Activated naive CD8-positive, alpha-beta T cell treated with anti-CD3 and anti-CD28 coated beads, Interleukin-2, amount 10 ng/mL, durations not matched to agents 7 days and 5 days (primary cell): ENCODE results near the gene RALGPS2. TPM values are rescaled to one million over a fixed set of nuclear protein-coding genes. Genes with fewer than 3 reads are reported as not detected.

Experiments
- ATAC-seq: fragments of 150-1000 bp; cut with Tn5 transposase; one replicate; pipeline ENCODE4 v1.10.0; 2021; ENCODE audit warnings: low read depth, moderate library complexity
- POLR2A ChIA-PET: fragments of 350-600 bp; sonication (Branson Sonifier 250); formaldehyde crosslinking; loops from one replicate; lab custom pipeline; 2021; ENCODE audit warnings: antibody characterized with exemption; lab: Charles Lee
- DNase-seq: peaks from one replicate; pipeline ENCODE4 v3.0.0; 2021
- H3K27ac Mint-ChIP-seq: one replicate; pipeline ENCODE4 v1.8.0; 2022; ENCODE audit warnings: mild to moderate bottlenecking, mixed read lengths
- H3K27me3 Mint-ChIP-seq: one replicate; pipeline ENCODE4 v1.8.0; 2022; ENCODE audit warnings: mild to moderate bottlenecking, moderate library complexity, mixed read lengths
- H3K36me3 Mint-ChIP-seq: one replicate; pipeline ENCODE4 v1.8.0; 2021; ENCODE audit warnings: mild to moderate bottlenecking, mixed read lengths
- H3K4me1 Mint-ChIP-seq: one replicate; pipeline ENCODE4 v1.8.0; 2021; ENCODE audit warnings: mixed read lengths
- H3K4me3 Mint-ChIP-seq: one replicate; pipeline ENCODE4 v1.8.0; 2022; ENCODE audit warnings: mild to moderate bottlenecking, moderate library complexity, mixed read lengths
- H3K9me3 Mint-ChIP-seq: one replicate; pipeline ENCODE4 v1.8.0; 2021; ENCODE audit warnings: mixed read lengths
- total RNA-seq, 2 experiments: library from RNA; stranded (reverse); gene quantifications; one replicate each; pipeline ENCODE4 v1.2.3, GENCODE V29; 2021

Gene RALGPS2
- total RNA-seq, 2 experiments from 2014 or later: 6.2 to 8.2 TPM

DNA sequence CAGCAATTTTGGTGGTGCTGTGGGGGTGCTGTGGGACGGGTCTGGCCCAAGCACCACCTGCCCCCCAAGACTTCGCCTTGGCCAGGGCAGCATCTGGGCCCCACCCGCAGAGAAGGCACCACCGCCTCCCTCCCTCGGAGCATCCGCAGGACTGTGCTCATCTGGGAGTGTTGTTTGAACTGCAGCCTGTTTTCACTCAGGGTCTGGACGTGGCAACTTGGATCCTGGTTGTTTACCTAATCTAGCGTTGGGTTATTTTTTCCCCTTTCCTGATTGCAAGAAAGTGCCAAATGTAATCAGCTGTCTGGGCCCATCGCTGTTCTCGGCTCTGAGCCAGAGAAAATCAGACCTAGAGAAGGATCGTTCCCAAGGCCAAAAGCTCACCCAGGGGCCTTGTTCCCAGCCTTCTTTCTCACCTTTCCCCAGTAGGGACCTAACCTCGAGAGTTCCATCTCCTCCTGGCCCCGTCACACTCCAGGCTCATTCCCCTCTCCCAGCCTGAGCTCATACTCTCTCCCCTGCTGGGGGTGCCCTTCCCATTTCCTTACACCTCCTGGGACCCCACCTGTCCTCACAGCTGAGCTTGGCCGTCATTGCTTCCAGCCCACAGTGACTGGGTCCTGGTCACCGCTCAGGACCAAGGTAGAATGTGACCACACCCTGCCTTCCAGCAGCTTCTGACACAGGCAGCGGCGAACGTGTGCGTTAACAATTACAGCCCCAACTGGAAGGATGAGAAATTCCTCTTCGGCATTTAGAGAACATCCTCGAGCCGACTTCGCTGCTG is 228.7 kb downstream of the RALGPS2 start:
- Mint-ChIP-seq H3K4me3 (no peak overlapping the region), H3K9me3 (no peaks in the 10 kb centered on the region), H3K27ac (no peak overlapping the region), H3K27me3 (peaks cover 2% of the 10 kb centered on the region), H3K36me3 (no peaks in the 10 kb centered on the region), H3K4me1 (no peaks in the 10 kb centered on the region)
- ATAC-seq: no peak
- DNase-seq: no peak
- POLR2A ChIA-PET: no interaction called here

DNA sequence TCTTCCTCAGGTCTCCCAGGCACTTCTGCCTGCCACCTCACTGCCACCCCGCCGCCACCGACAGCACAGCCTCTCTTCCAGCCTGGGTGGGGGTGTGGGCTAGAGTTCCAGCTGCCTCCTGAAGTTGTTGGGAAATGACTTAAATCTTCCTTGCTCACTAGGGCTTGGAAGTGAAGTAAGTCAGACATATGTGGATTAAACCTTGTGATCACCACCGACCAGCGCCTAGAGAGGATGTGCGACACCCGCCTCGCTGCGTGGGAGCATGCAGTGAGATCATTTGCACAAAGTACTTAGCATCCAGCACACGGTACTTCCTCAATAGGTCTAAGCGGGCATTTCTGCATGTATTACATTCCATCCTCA is 229.3 kb downstream of the RALGPS2 start:
- DNase-seq (no peak), ATAC-seq (no peak)
- Mint-ChIP-seq H3K36me3 (no peaks in the 10 kb centered on the region), H3K4me1 (no peaks in the 10 kb centered on the region), H3K4me3 (no peak overlapping the region), H3K9me3 (no peaks in the 10 kb centered on the region), H3K27ac (no peak overlapping the region), H3K27me3 (peaks cover 2% of the 10 kb centered on the region)
- POLR2A ChIA-PET: no interaction called here

GRCh38 chr1:178954937-178955336 is 229.9 kb downstream of the RALGPS2 start:
- POLR2A ChIA-PET: no interaction called here
- no peak for ATAC-seq

DNA sequence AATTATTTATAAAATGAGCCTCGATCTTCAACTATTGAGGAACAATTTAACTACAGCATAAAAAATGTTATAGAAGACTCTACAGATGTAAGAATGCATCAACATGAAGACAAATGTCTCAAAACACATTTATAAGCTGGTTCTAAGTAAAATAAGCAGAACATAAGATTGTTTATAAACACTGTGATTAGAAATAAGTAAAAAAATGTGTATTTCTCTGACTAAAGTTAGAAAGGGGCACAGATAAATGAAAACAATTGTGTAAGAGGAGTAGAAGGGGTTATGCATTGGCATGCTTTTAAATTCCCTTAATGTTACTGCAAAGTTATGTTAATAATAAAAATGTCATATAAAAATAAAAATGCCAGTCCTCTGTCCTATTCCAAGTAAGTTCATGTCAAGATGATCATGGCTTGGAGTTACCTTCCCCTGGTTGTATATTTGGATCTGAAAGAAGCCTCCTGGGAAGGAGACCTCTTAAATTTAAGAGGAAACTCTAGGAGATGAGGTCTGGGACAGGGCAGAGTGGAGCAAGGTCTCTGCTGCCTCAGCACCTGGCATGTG is 230.4 kb downstream of the RALGPS2 start:
- DNase-seq (no peak), ATAC-seq (no peak)
- Mint-ChIP-seq H3K4me1 (no peaks in the 10 kb centered on the region), H3K36me3 (no peaks in the 10 kb centered on the region), H3K27me3 (peaks cover 2% of the 10 kb centered on the region), H3K27ac (no peak overlapping the region), H3K9me3 (no peaks in the 10 kb centered on the region), H3K4me3 (no peak overlapping the region)
- POLR2A ChIA-PET: no interaction called here

More at GRCh38 chr1:178954937-178955336, 229.9 kb downstream of the RALGPS2 start:
- no peaks in the 10 kb centered on the region for H3K9me3 Mint-ChIP-seq
- no peak overlapping the region for H3K4me3 Mint-ChIP-seq
- no peak for DNase-seq
- H3K27me3 Mint-ChIP-seq: peaks cover 2% of the 10 kb centered on the region
- no peak overlapping the region for H3K27ac Mint-ChIP-seq
- no peaks in the 10 kb centered on the region for H3K4me1 Mint-ChIP-seq
- H3K36me3 Mint-ChIP-seq: no peaks in the 10 kb centered on the region

GRCh38 chr1:178958491-178958890 is 233.4 kb downstream of the RALGPS2 start:
- Mint-ChIP-seq H3K27ac (no peak overlapping the region), H3K4me3 (no peak overlapping the region), H3K27me3 (peaks cover 2% of the 10 kb centered on the region), H3K36me3 (no peaks in the 10 kb centered on the region), H3K9me3 (peaks cover 8% of the 10 kb centered on the region), H3K4me1 (no peaks in the 10 kb centered on the region)
- POLR2A ChIA-PET: no interaction called here
- no peak for DNase-seq
- ATAC-seq: no peak

DNA sequence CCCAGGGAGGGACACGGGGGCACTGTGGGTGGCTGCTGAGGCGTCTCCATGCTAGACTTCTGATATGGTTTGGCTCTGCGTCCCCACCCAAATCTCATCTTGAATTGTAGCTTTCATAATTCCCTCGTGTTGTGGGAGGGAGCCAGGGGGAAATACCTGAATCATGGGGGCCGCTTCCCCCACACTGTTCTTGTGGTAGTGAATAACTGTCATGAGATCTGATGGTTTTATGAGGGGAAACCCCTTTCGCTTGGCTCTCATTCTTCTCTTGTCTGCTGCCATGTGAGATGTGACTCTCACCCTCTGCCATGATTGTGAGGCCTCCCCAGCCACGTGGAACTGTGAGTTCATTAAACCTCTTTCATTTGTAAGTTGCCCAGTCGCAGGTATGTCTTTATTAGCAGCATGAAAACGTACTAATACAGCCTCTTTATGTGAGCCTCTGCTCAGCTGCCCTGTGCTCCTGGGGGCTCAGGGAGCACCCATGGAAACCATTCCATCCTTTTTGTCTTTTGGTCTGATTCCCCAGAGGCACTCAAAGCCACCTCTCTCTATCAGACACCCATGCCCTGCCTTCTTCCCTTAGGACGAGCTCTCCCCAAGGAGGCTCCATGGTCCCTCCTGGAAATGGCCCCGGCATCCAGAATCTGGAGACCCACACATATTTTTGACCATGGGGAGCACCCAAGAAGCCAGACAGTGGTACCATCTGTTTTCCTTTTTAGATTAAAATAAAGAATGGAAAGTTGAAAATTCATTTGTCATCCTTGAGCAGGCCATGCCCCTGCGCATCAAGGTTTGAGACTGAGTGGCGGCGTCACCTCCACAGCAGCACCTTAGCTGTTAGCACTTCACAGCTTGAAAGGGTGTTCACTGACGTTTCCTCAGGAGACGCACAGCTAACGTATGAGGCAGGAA is 234.8 kb downstream of the RALGPS2 start:
- Mint-ChIP-seq H3K4me3 (no peak overlapping the region), H3K27me3 (no peaks in the 10 kb centered on the region), H3K4me1 (no peaks in the 10 kb centered on the region), H3K9me3 (peaks cover 8% of the 10 kb centered on the region), H3K36me3 (no peaks in the 10 kb centered on the region), H3K27ac (no peak overlapping the region)
- DNase-seq (no peak), ATAC-seq (no peak)
- POLR2A ChIA-PET: no interaction called here

- POLR2A ChIA-PET: no interaction called here
- Mint-ChIP-seq H3K27ac (no peak overlapping the region), H3K27me3 (no peaks in the 10 kb centered on the region), H3K9me3 (peaks cover 9% of the 10 kb centered on the region), H3K4me3 (no peak overlapping the region), H3K36me3 (no peaks in the 10 kb centered on the region), H3K4me1 (no peaks in the 10 kb centered on the region)
- ATAC-seq (no peak), DNase-seq (no peak)
Measured at GRCh38 chr1:178960482-178961240, 235.6 kb downstream of the RALGPS2 start.

- H3K27ac Mint-ChIP-seq: no peak overlapping the region
- H3K9me3 Mint-ChIP-seq: peaks cover 9% of the 10 kb centered on the region
- no peaks in the 10 kb centered on the region for H3K27me3 Mint-ChIP-seq
- DNase-seq (no peak), ATAC-seq (no peak)
- H3K4me1 Mint-ChIP-seq: no peaks in the 10 kb centered on the region
- H3K4me3 Mint-ChIP-seq: no peak overlapping the region
- no peaks in the 10 kb centered on the region for H3K36me3 Mint-ChIP-seq
- POLR2A ChIA-PET: no interaction called here
Measured at GRCh38 chr1:178961331-178961730, 236.3 kb downstream of the RALGPS2 start.

DNA sequence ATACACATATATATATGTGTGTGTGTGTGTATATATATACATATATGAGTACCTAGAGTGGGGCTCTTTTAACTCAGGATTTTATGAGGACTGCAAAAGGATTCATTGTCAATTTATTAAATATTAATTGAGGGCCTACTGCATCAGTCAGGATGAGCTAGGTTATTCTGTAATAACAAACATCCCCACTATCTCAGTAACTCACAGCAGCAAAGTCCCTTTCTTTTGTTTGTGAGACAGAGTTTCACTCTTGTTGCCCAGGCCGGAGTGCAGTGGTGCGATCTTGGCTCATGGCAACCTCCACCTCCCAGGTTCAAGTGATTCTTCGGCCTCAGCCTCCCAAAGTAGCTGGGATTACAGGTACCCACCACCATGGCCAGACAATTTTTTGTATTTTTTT is 236.8 kb downstream of the RALGPS2 start:
- DNase-seq (no peak), ATAC-seq (no peak)
- no peaks in the 10 kb centered on the region for H3K4me1 Mint-ChIP-seq
- peaks cover 9% of the 10 kb centered on the region for H3K9me3 Mint-ChIP-seq
- no peak overlapping the region for H3K27ac Mint-ChIP-seq
- POLR2A ChIA-PET: no interaction called here
- H3K27me3 Mint-ChIP-seq: peaks cover 2% of the 10 kb centered on the region
- no peaks in the 10 kb centered on the region for H3K36me3 Mint-ChIP-seq
- no peak overlapping the region for H3K4me3 Mint-ChIP-seq

DNA sequence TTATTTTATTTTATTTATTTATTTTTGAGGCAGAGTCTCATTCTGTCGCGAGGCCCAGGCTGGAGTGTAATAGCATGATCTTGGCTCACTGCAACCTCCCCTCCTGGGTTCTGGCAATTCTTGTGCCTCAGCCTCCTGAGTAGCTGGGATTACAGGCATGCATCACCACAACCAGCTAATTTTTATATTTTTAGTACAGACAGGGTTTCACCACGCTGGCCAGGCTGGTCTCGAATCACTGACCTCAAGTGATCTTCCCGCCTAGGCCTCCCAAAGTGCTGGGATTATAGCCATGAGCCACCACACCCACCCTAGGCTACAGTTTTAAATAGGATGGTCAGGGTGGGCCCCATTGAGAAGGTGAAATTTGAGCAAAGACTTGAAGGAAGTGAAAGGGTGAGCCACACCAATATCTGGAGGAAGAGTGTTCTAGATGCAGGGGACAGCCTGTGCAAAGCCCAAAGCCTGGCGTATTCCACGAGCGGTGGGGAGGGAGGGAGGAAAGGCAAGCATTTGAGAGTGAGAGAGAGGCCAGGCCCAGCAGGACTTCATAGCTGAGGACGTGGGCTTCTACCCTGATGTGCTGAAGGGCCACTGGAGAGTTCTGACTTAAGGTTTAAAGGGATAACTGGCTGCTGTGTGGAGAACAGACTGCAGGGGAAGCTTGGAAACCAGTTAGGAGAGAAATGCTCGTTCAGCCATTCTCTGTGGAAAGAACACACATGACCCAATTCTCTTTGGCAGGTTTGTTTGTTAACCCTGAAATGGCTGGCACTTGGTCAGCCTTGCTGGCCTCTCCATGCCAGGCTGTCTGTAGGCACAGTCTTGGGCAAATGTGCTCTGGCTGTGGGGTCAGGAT is 238.0 kb downstream of the RALGPS2 start:
- Mint-ChIP-seq H3K36me3 (no peaks in the 10 kb centered on the region), H3K4me1 (no peaks in the 10 kb centered on the region), H3K9me3 (peaks cover 9% of the 10 kb centered on the region), H3K27me3 (peaks cover 2% of the 10 kb centered on the region), H3K27ac (no peak overlapping the region), H3K4me3 (no peak overlapping the region)
- no peak for ATAC-seq
- POLR2A ChIA-PET: no interaction called here
- DNase-seq: no peak

- Mint-ChIP-seq H3K27ac (no peak overlapping the region), H3K36me3 (no peaks in the 10 kb centered on the region), H3K4me1 (no peaks in the 10 kb centered on the region), H3K4me3 (no peak overlapping the region), H3K27me3 (peaks cover 5% of the 10 kb centered on the region), H3K9me3 (peaks cover 9% of the 10 kb centered on the region)
- no peak for DNase-seq
- POLR2A ChIA-PET: no interaction called here
- no peak for ATAC-seq
Measured at GRCh38 chr1:178964469-178965330, 239.7 kb downstream of the RALGPS2 start.

DNA sequence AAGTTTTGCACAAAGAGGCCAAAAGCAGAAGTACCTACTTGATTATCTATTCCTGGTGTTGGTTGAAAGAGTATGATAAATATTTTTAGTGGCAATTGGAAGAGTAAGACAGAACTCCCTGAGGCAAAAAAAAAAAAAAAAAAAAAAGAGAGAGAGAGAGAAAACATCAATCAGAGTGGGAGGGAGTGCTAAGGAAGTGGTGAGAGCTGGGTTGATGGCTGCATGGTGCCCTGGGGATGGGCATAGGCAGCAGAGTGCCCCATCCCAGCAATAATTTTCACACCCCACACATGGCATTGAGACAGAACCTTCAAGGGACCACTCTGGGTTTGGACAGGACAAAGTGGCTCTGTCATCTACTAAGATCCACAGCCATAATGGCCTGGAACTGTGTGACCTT is 241.3 kb downstream of the RALGPS2 start:
- Mint-ChIP-seq H3K36me3 (no peaks in the 10 kb centered on the region), H3K27ac (no peak overlapping the region), H3K9me3 (peaks cover 6% of the 10 kb centered on the region), H3K27me3 (peaks cover 5% of the 10 kb centered on the region), H3K4me1 (no peaks in the 10 kb centered on the region), H3K4me3 (no peak overlapping the region)
- POLR2A ChIA-PET: no interaction called here
- ATAC-seq (no peak), DNase-seq (no peak)
